K562 (cell line): ENCODE results near the gene PRKAR1B. TPM values are rescaled to one million over a fixed set of nuclear protein-coding genes. Genes with fewer than 3 reads are reported as not detected.

Source experiments
- ATAC-seq: fragments of 200-7000 bp; cut with Tn5 transposase; 3 replicates; pipeline ENCODE4 v1.9.1; 2020; ENCODE audit warnings: moderate library complexity
- BruUV-seq: library from RNA; stranded (reverse); fragments of 400-500 nt; replicated peaks from 2 replicates; lab custom pipeline; 2021; lab: Mats Ljungman, UMichigan
- CTCF ChIA-PET: fragments of 300-600 bp; formaldehyde crosslinking; extraction: SDS; loops from one replicate; lab custom pipeline; 2021; ENCODE audit warnings: low intra/inter-chr PET ratio; lab: Yijun Ruan, JAX
- POLR2A ChIA-PET: fragments of 300-600, 350-650 bp; sonication (Branson Sonifier 250); formaldehyde crosslinking; extraction: SDS; loops from one replicate; lab custom pipeline; 2021; ENCODE audit warnings: antibody characterized with exemption, inconsistent platforms; lab: Yijun Ruan, JAX
- DNase-seq, 4 experiments: peaks; one replicate each; pipeline versions ENCODE4 v3.0.0 to v3.0.0-alpha.2; 2011 to 2018; ENCODE audit warnings: low spot score in 3 of 4, mixed read lengths in 3 of 4; ENCODE audit errors: extremely low read depth in 1 of 4
- FAIRE-seq: peaks from 2 replicates; lab custom pipeline; 2011; peaks lifted over from hg19 to GRCh38; lab: Jason Lieb, UNC
- H2AFZ ChIP-seq: 2 replicates; pipeline ENCODE4 v1.6.0; 2011; ENCODE audit warnings: low read depth, low read length, control low read depth, inconsistent platforms
- H3K27ac ChIP-seq: fragments of 200-600 bp; 3 replicates; pipeline ENCODE4 v1.8.0; 2011; ENCODE audit warnings: low read depth, mild to moderate bottlenecking, control low read depth, inconsistent platforms, low read length, moderate library complexity, mixed read lengths; ENCODE audit errors: extremely low read depth
- H3K27me3 ChIP-seq, 2 experiments: fragments of 300-600 bp in 1 of 2; 2 replicates in 1 of 2; 3 replicates in 1 of 2; pipeline versions ENCODE4 v1.6.0 to v1.8.0; 2011; ENCODE audit warnings: inconsistent platforms in 2 of 2, low read length in 2 of 2, mild to moderate bottlenecking in 1 of 2, mixed read lengths in 1 of 2, moderate library complexity in 1 of 2; ENCODE audit not compliant: control insufficient read depth in 2 of 2, insufficient read depth in 2 of 2
- H3K36me3 ChIP-seq: fragments of 300-600 bp; 3 replicates; pipeline ENCODE4 v1.8.0; 2011; ENCODE audit warnings: mild to moderate bottlenecking, low read length, inconsistent platforms; ENCODE audit not compliant: control insufficient read depth, insufficient read depth
- H3K4me1 ChIP-seq, 2 experiments: fragments of 200-600 bp in 1 of 2; replicated peaks in 1 of 2; 2 replicates in 1 of 2; 3 replicates in 1 of 2; pipeline versions ENCODE4 v1.5.1 to v1.8.0; 2011; ENCODE audit warnings: inconsistent platforms in 2 of 2, low read length in 2 of 2, mild to moderate bottlenecking in 1 of 2, mixed read lengths in 1 of 2, moderate library complexity in 1 of 2; ENCODE audit not compliant: control insufficient read depth in 2 of 2, insufficient read depth in 2 of 2
- H3K4me2 ChIP-seq: 2 replicates; pipeline ENCODE4 v1.6.1; 2011; ENCODE audit warnings: low read length, control low read depth, inconsistent platforms, mixed read lengths; ENCODE audit not compliant: insufficient read depth
- H3K4me3 ChIP-seq: fragments of 200-600 bp; sonication (generic), shearing (Covaris generic); 2 replicates; pipeline ENCODE4 v1.5.1; 2016; ENCODE audit warnings: control low read depth, inconsistent platforms
- H3K79me2 ChIP-seq: fragments of 200-600 bp; 3 replicates; pipeline ENCODE4 v1.8.0; 2011; ENCODE audit warnings: low read length, inconsistent platforms; ENCODE audit not compliant: control insufficient read depth, insufficient read depth
- H3K9ac ChIP-seq, 2 experiments: 2 replicates each; pipeline versions ENCODE4 v1.6.0 to v1.6.1; 2011; ENCODE audit warnings: low read depth in 2 of 2, low read length in 2 of 2, control low read depth in 1 of 2, inconsistent platforms in 1 of 2, mild to moderate bottlenecking in 1 of 2, mixed read lengths in 1 of 2; ENCODE audit not compliant: insufficient read depth in 1 of 2
- H3K9me1 ChIP-seq: one replicate; pipeline ENCODE4 v1.6.0; 2011; ENCODE audit warnings: inconsistent platforms, mild to moderate bottlenecking, low read length, moderate library complexity; ENCODE audit not compliant: control insufficient read depth, insufficient read depth
- H3K9me3 ChIP-seq: replicated peaks from 2 replicates; pipeline ENCODE4 v1.5.1; 2011; ENCODE audit warnings: low read depth, low read length, inconsistent platforms; ENCODE audit not compliant: control insufficient read depth, insufficient read depth
- H4K20me1 ChIP-seq: replicated peaks from 2 replicates; pipeline ENCODE4 v1.6.1; 2011; ENCODE audit warnings: low read length, inconsistent platforms, mixed read lengths; ENCODE audit not compliant: control insufficient read depth, insufficient read depth
- MEIS2 ChIP-seq: fragments of 450-650 bp; IDR thresholded peaks from 2 replicates; pipeline ENCODE4 v1.6.1; 2014; ENCODE audit warnings: mild to moderate bottlenecking; ENCODE audit not compliant: partially characterized antibody
- MIER1 ChIP-seq: fragments of 450-650 bp; IDR thresholded peaks from 2 replicates; pipeline ENCODE4 v1.6.1; 2016; ENCODE audit warnings: antibody characterized with exemption, mild to moderate bottlenecking, low read depth
- SRSF9 ChIP-seq: fragments of 200-400 bp; formaldehyde crosslinking; IDR thresholded peaks from 2 replicates; pipeline ENCODE4 v1.6.1; 2017; ENCODE audit warnings: low read depth, low read length, borderline replicate concordance
- WGBS: fragments of 100-300 bp; shearing (Covaris generic); methylation state at CpG from one replicate; pipeline ENCODE4 v1.1.6; 2016; ENCODE audit warnings: low coverage, mixed read lengths; ENCODE audit not compliant: insufficient coverage; ENCODE audit errors: missing lambda C conversion rate; 5-methylcytosine and 5-hydroxymethylcytosine counted together
- in situ Hi-C: fragments of 300-500 bp; cut with MboI; formaldehyde crosslinking; loops from 4 replicates; pipeline ENCODE4 v1.15.0; 2018; ENCODE audit warnings: inconsistent platforms, mixed read lengths
- intact Hi-C: fragments of 100-400 bp; cut with micrococcal nuclease; formaldehyde crosslinking; loops from 2 replicates; pipeline ENCODE4 v1.14.2; 2022
- polyA plus RNA-seq, 8 experiments: library from polyadenylated mRNA; depleted of rRNA in 4 of 8; stranded (reverse) in 5 of 8; unstranded in 3 of 8; fragments of >200 nt; fragmentation: Nextera tagmentation in 2 of 8; fragmentation: Illumina TruSeq in 1 of 8; extraction: Ambion mirVana in 2 of 8; extraction: Trizol in 1 of 8; gene quantifications; 2 replicates each; pipeline versions ENCODE4 v1.2.1 to v1.2.3, GENCODE V29; 2011 to 2014; ENCODE audit warnings: inconsistent platforms in 1 of 8, missing spikeins in 1 of 8
- total RNA-seq, 7 experiments: library from RNA; depleted of rRNA in 6 of 7; stranded (reverse); fragments of >200 nt in 6 of 7; fragmentation: Illumina TruSeq in 2 of 7; extraction: Trizol in 2 of 7; gene quantifications; 2 replicates each; pipeline versions ENCODE4 v1.2.1 to v1.2.3, GENCODE V29; 2011 to 2021; ENCODE audit warnings: low replicate concordance in 1 of 7

The PRKAR1B gene
- total and polyA plus RNA-seq, 9 of the 15 experiments (the other 6 are each of a cell fraction or from before 2014, with no cell fraction given), result 0.99 to 30.5 (median 12.7) TPM

DNA sequence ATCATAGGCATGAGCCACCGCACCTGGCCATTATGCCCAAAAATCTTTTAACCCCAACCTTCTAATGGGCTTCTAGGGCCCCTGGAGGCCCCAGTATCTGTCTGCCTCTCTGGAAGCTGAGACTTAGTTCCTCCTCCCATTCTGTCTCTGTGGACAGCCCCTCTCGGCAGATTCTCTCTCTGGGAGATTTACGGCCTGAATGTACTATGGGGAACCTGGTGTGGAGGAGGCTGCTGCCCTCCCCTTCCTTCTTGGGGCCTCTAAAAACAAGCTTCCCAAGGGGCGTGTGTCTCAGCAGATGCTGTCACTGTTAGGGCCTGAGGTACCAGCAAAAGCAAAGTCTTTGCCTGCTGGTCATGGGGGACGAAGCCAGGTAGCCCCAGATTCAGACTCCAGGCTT, 35.8 kb upstream of the PRKAR1B start:
- POLR2A ChIA-PET, result no interaction called here
- TF ChIP-seq MIER1 (no peak), MEIS2 (peak; percentile 48)
- in situ Hi-C loops, result no loop called here
- FAIRE-seq, result no peak
- no peak overlapping the region for H3K9ac ChIP-seq
- no peaks in the 10 kb centered on the region for H4K20me1 ChIP-seq
- intact Hi-C loops, result no loop called here
- no peak for DNase-seq
- no peaks in the 10 kb centered on the region for H3K9me1 ChIP-seq
- no peaks in the 10 kb centered on the region for H3K9me3 ChIP-seq
- no peaks in the 10 kb centered on the region for H3K27me3 ChIP-seq
- no peak overlapping the region for H3K4me3 ChIP-seq
- H3K79me2 ChIP-seq, result no peaks in the 10 kb centered on the region
- peaks cover 85% of the 10 kb centered on the region; the same call in 2 of the 3 replicates for H3K36me3 ChIP-seq
- no peak overlapping the region for H3K4me2 ChIP-seq
- H3K4me1 ChIP-seq, result peaks cover 0 to 11% of the 10 kb centered on the region in 2 experiments; a peak in 3 of 5 replicates
- H3K27ac ChIP-seq, result no peak overlapping the region
- H2AFZ ChIP-seq, result no peak overlapping the region
- 65% methylated on average over 5 of the region's 5 CpGs for WGBS
- no peak for ATAC-seq
- BruUV-seq, result no TSS peak
- CTCF ChIA-PET, result no interaction called here

GRCh38 chr7:761631-762030, 34.5 kb upstream of the PRKAR1B start:
- no peaks in the 10 kb centered on the region for H3K27me3 ChIP-seq
- intact Hi-C loops, result no loop called here
- no peak overlapping the region for H2AFZ ChIP-seq
- peaks cover 0 to 22% of the 10 kb centered on the region in 2 experiments; a peak in 3 of 5 replicates for H3K4me1 ChIP-seq
- ChIA-PET POLR2A (interaction anchor here (0.9 to 1.2 kb wide), 2 partner anchors 12 to 20 kb away, joined by 3 to 5 read pairs; no protein-coding TSS in a partner anchor), CTCF (no interaction called here)
- 96% methylated on average over 11 of the region's 11 CpGs for WGBS
- H3K9me3 ChIP-seq, result no peaks in the 10 kb centered on the region
- TF ChIP-seq SRSF9, result no peak
- no peak for DNase-seq
- H4K20me1 ChIP-seq, result no peaks in the 10 kb centered on the region
- no peak overlapping the region for H3K4me2 ChIP-seq
- H3K27ac ChIP-seq, result no peak overlapping the region
- H3K4me3 ChIP-seq, result no peak overlapping the region
- H3K36me3 ChIP-seq, result peaks cover 91% of the 10 kb centered on the region; the same call in 2 of the 3 replicates
- BruUV-seq, result no TSS peak
- no peaks in the 10 kb centered on the region for H3K9me1 ChIP-seq
- no peak overlapping the region; a peak in 1 of 4 replicates for H3K9ac ChIP-seq
- in situ Hi-C loops, result no loop called here
- ATAC-seq, result no peak
- no peaks in the 10 kb centered on the region for H3K79me2 ChIP-seq
- FAIRE-seq, result no peak
